SK-N-SH (cell line): ENCODE results near the gene POC1B. TPM values are rescaled to one million over a fixed set of nuclear protein-coding genes. Genes with fewer than 3 reads are reported as not detected.

Experiments
- CTCF ChIA-PET: fragments of 300-600, 350-600 bp; formaldehyde crosslinking; extraction: SDS; loops from one replicate; lab custom pipeline; 2021; lab: Yijun Ruan, JAX
- POLR2A ChIA-PET: fragments of 350-600 bp; sonication (Branson Sonifier 250); formaldehyde crosslinking; extraction: SDS; loops from one replicate; lab custom pipeline; 2020; ENCODE audit warnings: antibody characterized with exemption, inconsistent platforms; lab: Yijun Ruan, JAX
- DNase-seq: peaks from one replicate; pipeline ENCODE4 v3.0.0; 2012
- H2AFZ ChIP-seq: fragments of 200-600 bp; sonication (generic); 2 replicates; pipeline ENCODE4 v1.8.1; 2016; ENCODE audit warnings: antibody characterized with exemption, mild to moderate bottlenecking, low read depth
- H3F3A ChIP-seq: fragments of 200-600 bp; sonication (generic); replicated peaks from 2 replicates; pipeline ENCODE3; 2016; ENCODE audit warnings: antibody characterized with exemption, mild to moderate bottlenecking; ENCODE audit not compliant: insufficient read depth
- H3K27ac ChIP-seq, 2 experiments: fragments of 200-500 bp in 1 of 2; fragments of 200-600 bp in 1 of 2; sonication (Bioruptor generic) in 1 of 2; sonication (generic), shearing (Covaris generic) in 1 of 2; 2 replicates each; pipeline versions ENCODE4 v1.5.1 to v1.6.1; 2014 to 2016; ENCODE audit warnings: low read depth in 2 of 2, inconsistent platforms in 1 of 2, low read length in 1 of 2, mild to moderate bottlenecking in 1 of 2, mixed read lengths in 1 of 2
- H3K27me3 ChIP-seq: fragments of 200-600 bp; sonication (generic), shearing (Covaris generic); 2 replicates; pipeline ENCODE4 v1.6.1; 2016; ENCODE audit warnings: mixed run types; ENCODE audit not compliant: insufficient read depth
- H3K36me3 ChIP-seq, 2 experiments: fragments of 200-500 bp in 1 of 2; fragments of 200-600 bp in 1 of 2; sonication (Bioruptor generic) in 1 of 2; sonication (generic) in 1 of 2; replicated peaks in 1 of 2; 2 replicates each; pipeline versions ENCODE3 to v1.5.1; 2014 to 2016; ENCODE audit warnings: low read length in 1 of 2, mild to moderate bottlenecking in 1 of 2; ENCODE audit not compliant: insufficient read depth in 2 of 2, control insufficient read depth in 1 of 2
- H3K4me1 ChIP-seq, 2 experiments: fragments of 200-500 bp in 1 of 2; fragments of 200-600 bp in 1 of 2; sonication (Bioruptor generic) in 1 of 2; sonication (generic), shearing (Covaris generic) in 1 of 2; 2 replicates each; pipeline versions ENCODE4 v1.5.1 to v1.6.1; 2014 to 2016; ENCODE audit warnings: low read depth in 1 of 2, low read length in 1 of 2, mixed run types in 1 of 2; ENCODE audit not compliant: insufficient read depth in 2 of 2, control insufficient read depth in 1 of 2
- H3K4me2 ChIP-seq: fragments of 200-600 bp; sonication (generic), shearing (Covaris generic); 2 replicates; pipeline ENCODE4 v1.6.1; 2017; ENCODE audit warnings: mixed run types
- H3K4me3 ChIP-seq, 2 experiments: fragments of 200-500 bp in 1 of 2; fragments of 200-600 bp in 1 of 2; sonication (Bioruptor generic) in 1 of 2; sonication (generic), shearing (Covaris generic) in 1 of 2; 2 replicates each; pipeline versions ENCODE4 v1.5.1 to v1.8.1; 2014 to 2016; ENCODE audit warnings: low read depth in 2 of 2, inconsistent platforms in 1 of 2, low read length in 1 of 2, mild to moderate bottlenecking in 1 of 2, mixed read lengths in 1 of 2, moderate library complexity in 1 of 2
- H3K79me2 ChIP-seq: fragments of 200-600 bp; sonication (generic); 2 replicates; pipeline ENCODE4 v1.8.1; 2017; ENCODE audit warnings: mild to moderate bottlenecking; ENCODE audit not compliant: insufficient read depth
- H3K9ac ChIP-seq: fragments of 200-600 bp; sonication (generic); 2 replicates; pipeline ENCODE4 v1.6.1; 2017; ENCODE audit warnings: mixed run types
- H3K9me2 ChIP-seq: fragments of 200-600 bp; sonication (generic); 2 replicates; pipeline ENCODE4 v1.6.1; 2017; ENCODE audit warnings: mixed run types
- H3K9me3 ChIP-seq: fragments of 200-600 bp; sonication (generic); 2 replicates; pipeline ENCODE4 v1.6.1; 2017; ENCODE audit warnings: mixed run types, mild to moderate bottlenecking, moderate library complexity
- H4K20me1 ChIP-seq: fragments of 200-600 bp; sonication (generic); 2 replicates; pipeline ENCODE4 v1.6.1; 2017; ENCODE audit warnings: mild to moderate bottlenecking, mixed run types; ENCODE audit not compliant: insufficient read depth
- CHD2 ChIP-seq: fragments of 150-350 bp; IDR thresholded peaks from 2 replicates; pipeline ENCODE4 v1.6.1; 2018; ENCODE audit warnings: low read length; ENCODE audit not compliant: partially characterized antibody
- CTCF ChIP-seq: fragments of 200-600 bp; sonication (generic); IDR thresholded peaks from 2 replicates; pipeline ENCODE4 v1.6.1; 2017; ENCODE audit warnings: antibody characterized with exemption, mild to moderate bottlenecking, moderate library complexity
- ELF1 ChIP-seq: IDR thresholded peaks from 2 replicates; pipeline ENCODE4 v1.4.0; 2012
- EP300 ChIP-seq, 2 experiments: IDR thresholded peaks; 2 replicates each; pipeline versions ENCODE4 v1.4.0 to v1.6.1; 2012; ENCODE audit warnings: borderline replicate concordance in 1 of 2, low read depth in 1 of 2, low read length in 1 of 2
- EZH2phosphoT487 ChIP-seq: fragments of 200-600 bp; sonication (generic); IDR thresholded peaks from 2 replicates; pipeline ENCODE4 v1.6.1; 2017; ENCODE audit warnings: low read depth, mixed run types, mild to moderate bottlenecking, antibody characterized with exemption, moderate library complexity, borderline replicate concordance
- FOXJ3 ChIP-seq: sonication (generic); formaldehyde crosslinking; IDR thresholded peaks from 2 replicates; pipeline ENCODE4 v1.5.1; 2020; ENCODE audit warnings: mild to moderate bottlenecking, missing genetic modification reagents
- GABPA ChIP-seq: IDR thresholded peaks from 2 replicates; pipeline ENCODE4 v1.4.0; 2012; ENCODE audit warnings: low read depth, mild to moderate bottlenecking
- IRF3 ChIP-seq: fragments of 150-350 bp; IDR thresholded peaks from 2 replicates; pipeline ENCODE4 v1.6.1; 2016; ENCODE audit warnings: mild to moderate bottlenecking, low read depth, low read length
- JUND ChIP-seq: IDR thresholded peaks from 2 replicates; pipeline ENCODE4 v1.4.0; 2012
- POLR2AphosphoS5 ChIP-seq: IDR thresholded peaks from 2 replicates; pipeline ENCODE4 v1.6.1; 2012; ENCODE audit warnings: low read depth, low read length
- RFX5 ChIP-seq: IDR thresholded peaks from 2 replicates; pipeline ENCODE4 v1.6.1; 2012; ENCODE audit warnings: mild to moderate bottlenecking, improper control_type of control experiment, low read length
- SIN3A ChIP-seq: IDR thresholded peaks from 2 replicates; pipeline ENCODE4 v1.6.1; 2012; ENCODE audit warnings: low read depth, mild to moderate bottlenecking, low read length, moderate library complexity, borderline replicate concordance
- USF1 ChIP-seq: IDR thresholded peaks from 2 replicates; pipeline ENCODE4 v1.4.0; 2012; ENCODE audit warnings: low read depth, borderline replicate concordance
- USF2 ChIP-seq: fragments of 150-350 bp; IDR thresholded peaks from 2 replicates; pipeline ENCODE4 v1.6.1; 2017; ENCODE audit warnings: antibody characterized with exemption, low read length, low read depth, borderline replicate concordance
- WGBS: methylation state at CpG from one replicate; pipeline ENCODE4 v1.1.6; 2017; ENCODE audit warnings: low lambda C conversion rate; 5-methylcytosine and 5-hydroxymethylcytosine counted together
- polyA plus RNA-seq, 3 experiments: library from polyadenylated mRNA; depleted of rRNA; stranded (reverse); fragments of >200 nt; gene quantifications; 2 replicates each; pipeline ENCODE4 v1.2.3, GENCODE V29; 2012

Gene POC1B
- polyA plus RNA-seq, 1 of the 3 experiments (the other 2 are of a cell fraction): 4.0 TPM

GRCh38 chr12:89551747-89552146 is 25.9 kb upstream of the POC1B start:
- no peaks in the 10 kb centered on the region for H3K36me3 ChIP-seq
- H4K20me1 ChIP-seq: no peaks in the 10 kb centered on the region
- H3K4me1 ChIP-seq: no peaks in the 10 kb centered on the region
- TF ChIP-seq RFX5 (no peak), EZH2phosphoT487 (no peak), IRF3 (no peak)
- H3K79me2 ChIP-seq: no peaks in the 10 kb centered on the region
- H2AFZ ChIP-seq: no peak overlapping the region
- WGBS: 88% methylated on average over 2 of the region's 2 CpGs
- ChIA-PET POLR2A (no interaction called here), CTCF (interaction anchor here (0.7 to 2.1 kb wide), 2 partner anchors 8 to 972 kb away, joined by 3 to 8 read pairs; no protein-coding TSS in a partner anchor)
- H3K9me3 ChIP-seq: no peaks in the 10 kb centered on the region
- H3K27ac ChIP-seq: no peak overlapping the region
- H3F3A ChIP-seq: no peaks in the 10 kb centered on the region
- H3K9me2 ChIP-seq: no peaks in the 10 kb centered on the region
- no peak overlapping the region for H3K9ac ChIP-seq
- no peak for DNase-seq
- H3K27me3 ChIP-seq: no peaks in the 10 kb centered on the region
- H3K4me2 ChIP-seq: no peak overlapping the region
- no peak overlapping the region for H3K4me3 ChIP-seq

GRCh38 chr12:89547101-89547500 is 21.3 kb upstream of the POC1B start:
- H3K9me2 ChIP-seq: no peaks in the 10 kb centered on the region
- ChIA-PET POLR2A (no interaction called here), CTCF (interaction anchor here (0.8 to 1.6 kb wide), 4 partner anchors 203 to 1398 kb away, joined by 3 to 5 read pairs (median 3); no protein-coding TSS in a partner anchor)
- WGBS: 83% methylated on average over 4 of the region's 4 CpGs
- H3K4me3 ChIP-seq: no peak overlapping the region
- no peaks in the 10 kb centered on the region for H3K79me2 ChIP-seq
- H3K36me3 ChIP-seq: no peaks in the 10 kb centered on the region
- no peak overlapping the region for H3K9ac ChIP-seq
- no peak overlapping the region for H3K4me2 ChIP-seq
- DNase-seq: no peak
- H3K27ac ChIP-seq: no peak overlapping the region
- H2AFZ ChIP-seq: no peak overlapping the region
- no peaks in the 10 kb centered on the region for H3K27me3 ChIP-seq
- H3F3A ChIP-seq: no peaks in the 10 kb centered on the region
- H4K20me1 ChIP-seq: no peaks in the 10 kb centered on the region
- H3K4me1 ChIP-seq: peaks cover 0 to 5% of the 10 kb centered on the region in 2 experiments; a peak in 3 of 4 replicates
- no peaks in the 10 kb centered on the region for H3K9me3 ChIP-seq
- no peak for TF ChIP-seq SIN3A
- TF ChIP-seq USF1: no peak
- TF ChIP-seq ELF1: no peak
- no peak for TF ChIP-seq CHD2
- TF ChIP-seq POLR2AphosphoS5: no peak

GRCh38 chr12:89546151-89546550 is 20.3 kb upstream of the POC1B start:
- no peak overlapping the region for H3K4me2 ChIP-seq
- POLR2A ChIA-PET: no interaction called here
- H3K27me3 ChIP-seq: no peaks in the 10 kb centered on the region
- H3K9ac ChIP-seq: no peak overlapping the region
- CTCF ChIA-PET: interaction anchor here (4.5 kb wide), 1 partner anchor 12 kb away, joined by 22 read pairs; no protein-coding TSS in a partner anchor
- 100% methylated on average over 4 of the region's 4 CpGs for WGBS
- H3F3A ChIP-seq: no peaks in the 10 kb centered on the region
- H4K20me1 ChIP-seq: no peaks in the 10 kb centered on the region
- H2AFZ ChIP-seq: no peak overlapping the region
- no peaks in the 10 kb centered on the region for H3K9me2 ChIP-seq
- H3K27ac ChIP-seq: no peak overlapping the region
- DNase-seq: no peak
- no peaks in the 10 kb centered on the region for H3K9me3 ChIP-seq
- no peaks in the 10 kb centered on the region for H3K36me3 ChIP-seq
- H3K79me2 ChIP-seq: no peaks in the 10 kb centered on the region
- no peak overlapping the region for H3K4me3 ChIP-seq
- peaks cover 0 to 5% of the 10 kb centered on the region in 2 experiments; a peak in 3 of 4 replicates for H3K4me1 ChIP-seq
- no peak for TF ChIP-seq USF2
- no peak for TF ChIP-seq CHD2
- no peak for TF ChIP-seq JUND
- TF ChIP-seq FOXJ3: no peak
- no peak for TF ChIP-seq EP300 (IDR thresholded peaks at IDR 0.05; ENCODE audit: borderline replicate concordance in 1 of 2, low read depth in 1 of 2, low read length in 1 of 2)
- no peak for TF ChIP-seq GABPA
- TF ChIP-seq USF1: no peak
- TF ChIP-seq CTCF: no peak
